Skeletal muscle satellite cell (primary cell): ENCODE results near the gene NLRP7.
"Not testable (repeated sequence)": the region's sequence is repeated elsewhere in the genome, so short reads cannot be mapped to it uniquely, and the experiment has no call there.

Experiments used
- H3K27me3 ChIP-seq: 2 replicates; pipeline ENCODE4 v1.7.0; 2013; ENCODE audit warnings: low read length; ENCODE audit not compliant: control insufficient read depth, insufficient read depth
- H3K36me3 ChIP-seq: 2 replicates; pipeline ENCODE4 v1.7.0; 2013; ENCODE audit warnings: mild to moderate bottlenecking, control low read depth, low read length; ENCODE audit not compliant: insufficient read depth
- H3K4me1 ChIP-seq: 2 replicates; pipeline ENCODE4 v1.7.0; 2013; ENCODE audit warnings: low read length; ENCODE audit not compliant: control insufficient read depth, insufficient read depth
- H3K4me2 ChIP-seq: 2 replicates; pipeline ENCODE4 v1.7.0; 2013; ENCODE audit warnings: mild to moderate bottlenecking, low read length
- H3K4me3 ChIP-seq: 2 replicates; pipeline ENCODE4 v1.7.0; 2013; ENCODE audit warnings: low read length
- H3K9ac ChIP-seq: 2 replicates; pipeline ENCODE4 v1.7.0; 2013; ENCODE audit warnings: mild to moderate bottlenecking, low read depth, low read length, moderate library complexity
- H3K9me3 ChIP-seq: replicated peaks from 2 replicates; pipeline ENCODE4 v1.7.0; 2013; ENCODE audit warnings: mild to moderate bottlenecking, control low read depth, low read length

Gene NLRP7

GRCh38 chr19:54896036-54896435, 51.3 kb downstream of the NLRP7 start:
- Histone ChIP-seq H3K9ac (no peak overlapping the region), H3K4me3 (no peak overlapping the region), H3K4me1 (no peaks in the 10 kb centered on the region)

GRCh38 chr19:54894106-54894505, 53.2 kb downstream of the NLRP7 start:
- not testable (repeated sequence) for H3K9ac ChIP-seq, H3K4me1 ChIP-seq, H3K9me3 ChIP-seq, H3K27me3 ChIP-seq, H3K4me3 ChIP-seq, H3K36me3 ChIP-seq, H3K4me2 ChIP-seq

More at GRCh38 chr19:54896036-54896435, 51.3 kb downstream of the NLRP7 start:
- no peaks in the 10 kb centered on the region for H3K36me3 ChIP-seq
- H3K4me2 ChIP-seq: no peak overlapping the region
- no peaks in the 10 kb centered on the region for H3K27me3 ChIP-seq
- H3K9me3 ChIP-seq: peaks cover 3% of the 10 kb centered on the region

GRCh38 chr19:54893406-54893805, 53.9 kb downstream of the NLRP7 start:
- H3K9me3 ChIP-seq: peaks cover 3% of the 10 kb centered on the region
- H3K4me3 ChIP-seq: no peak overlapping the region
- no peak overlapping the region for H3K9ac ChIP-seq
- no peaks in the 10 kb centered on the region for H3K4me1 ChIP-seq
- H3K27me3 ChIP-seq: no peaks in the 10 kb centered on the region
- H3K4me2 ChIP-seq: no peak overlapping the region
- H3K36me3 ChIP-seq: no peaks in the 10 kb centered on the region

GRCh38 chr19:54889566-54889965, 57.8 kb downstream of the NLRP7 start:
- Histone ChIP-seq H3K9me3 (peaks cover 3% of the 10 kb centered on the region), H3K4me1 (no peaks in the 10 kb centered on the region), H3K9ac (no peak overlapping the region), H3K4me2 (no peak overlapping the region), H3K27me3 (no peaks in the 10 kb centered on the region), H3K4me3 (no peak overlapping the region), H3K36me3 (no peaks in the 10 kb centered on the region)

- no peaks in the 10 kb centered on the region for H3K27me3 ChIP-seq
- no peak overlapping the region for H3K9ac ChIP-seq
- H3K9me3 ChIP-seq: peaks cover under 1% of the 10 kb centered on the region
- no peak overlapping the region for H3K4me2 ChIP-seq
- H3K4me1 ChIP-seq: no peaks in the 10 kb centered on the region
- no peak overlapping the region for H3K4me3 ChIP-seq
- no peaks in the 10 kb centered on the region for H3K36me3 ChIP-seq
Observed at GRCh38 chr19:54888239-54888638, 59.1 kb downstream of the NLRP7 start.

GRCh38 chr19:54883228-54883627, 64.1 kb downstream of the NLRP7 start:
- Histone ChIP-seq H3K36me3 (no peaks in the 10 kb centered on the region), H3K27me3 (no peaks in the 10 kb centered on the region), H3K9me3 (no peaks in the 10 kb centered on the region), H3K4me3 (no peak overlapping the region), H3K9ac (no peak overlapping the region), H3K4me1 (no peaks in the 10 kb centered on the region), H3K4me2 (no peak overlapping the region)

GRCh38 chr19:54882758-54883157, 64.6 kb downstream of the NLRP7 start:
- H3K36me3 ChIP-seq: no peaks in the 10 kb centered on the region
- no peak overlapping the region for H3K4me3 ChIP-seq
- H3K4me2 ChIP-seq: no peak overlapping the region
- H3K9ac ChIP-seq: no peak overlapping the region
- no peaks in the 10 kb centered on the region for H3K4me1 ChIP-seq
- H3K27me3 ChIP-seq: no peaks in the 10 kb centered on the region
- no peaks in the 10 kb centered on the region for H3K9me3 ChIP-seq

GRCh38 chr19:54881884-54882283, 65.4 kb downstream of the NLRP7 start:
- Histone ChIP-seq H3K9ac (no peak overlapping the region), H3K27me3 (no peaks in the 10 kb centered on the region), H3K4me1 (no peaks in the 10 kb centered on the region), H3K4me2 (no peak overlapping the region), H3K4me3 (no peak overlapping the region), H3K9me3 (no peaks in the 10 kb centered on the region), H3K36me3 (no peaks in the 10 kb centered on the region)

GRCh38 chr19:54877471-54877870, 69.9 kb downstream of the NLRP7 start:
- Histone ChIP-seq H3K9me3 (no peaks in the 10 kb centered on the region), H3K36me3 (no peaks in the 10 kb centered on the region), H3K9ac (no peak overlapping the region), H3K4me1 (no peaks in the 10 kb centered on the region), H3K4me3 (no peak overlapping the region), H3K27me3 (no peaks in the 10 kb centered on the region), H3K4me2 (no peak overlapping the region)

- no peaks in the 10 kb centered on the region for H3K27me3 ChIP-seq
- no peaks in the 10 kb centered on the region for H3K9me3 ChIP-seq
- no peak overlapping the region for H3K4me2 ChIP-seq
- H3K4me1 ChIP-seq: no peaks in the 10 kb centered on the region
- H3K9ac ChIP-seq: no peak overlapping the region
- H3K36me3 ChIP-seq: no peaks in the 10 kb centered on the region
- H3K4me3 ChIP-seq: no peak overlapping the region
Observed at GRCh38 chr19:54875506-54875905, 71.8 kb downstream of the NLRP7 start.

GRCh38 chr19:54873990-54874389, 73.3 kb downstream of the NLRP7 start, which contains the start of gene FCAR:
TSS of gene FCAR (plus strand) at chr19:54874235. CDS start at chr19:54874290, 55 bp downstream.
- Histone ChIP-seq H3K9me3 (no peaks in the 10 kb centered on the region), H3K4me3 (no peak within 1 kb of the TSS), H3K9ac (no peak within 1 kb of the TSS), H3K36me3 (no peaks in the 10 kb centered on the region), H3K4me1 (no peaks in the 10 kb centered on the region), H3K27me3 (no peaks in the 10 kb centered on the region), H3K4me2 (no peak within 1 kb of the TSS)
